ENCODE data around the gene TNNT2.

GRCh38 chr1:201350361-201350725 is 27.1 kb downstream of the TNNT2 start:
- no peak for TF ChIP-seq CTCF (IDR thresholded peaks at IDR 0.05)
- no peak for TF ChIP-seq POLR2A (IDR thresholded peaks at IDR 0.05)
